Stimulated activated CD8-positive, alpha-beta memory T cell treated with anti-CD3 and anti-CD28 coated beads, Interleukin-12 subunit alpha, Interleukin-12 subunit beta, amount 100 ng/mL, for 24 hours (primary cell): ENCODE data around the gene CMTM8.
A peak's percentile ranks its signal among the peaks of the same experiment; 100 is the strongest.

ENCODE experiments used
- DNase-seq: peaks from one replicate; pipeline ENCODE4 v3.0.0-alpha.2; 2020; ENCODE audit errors: extremely low read depth

Gene CMTM8

DNA sequence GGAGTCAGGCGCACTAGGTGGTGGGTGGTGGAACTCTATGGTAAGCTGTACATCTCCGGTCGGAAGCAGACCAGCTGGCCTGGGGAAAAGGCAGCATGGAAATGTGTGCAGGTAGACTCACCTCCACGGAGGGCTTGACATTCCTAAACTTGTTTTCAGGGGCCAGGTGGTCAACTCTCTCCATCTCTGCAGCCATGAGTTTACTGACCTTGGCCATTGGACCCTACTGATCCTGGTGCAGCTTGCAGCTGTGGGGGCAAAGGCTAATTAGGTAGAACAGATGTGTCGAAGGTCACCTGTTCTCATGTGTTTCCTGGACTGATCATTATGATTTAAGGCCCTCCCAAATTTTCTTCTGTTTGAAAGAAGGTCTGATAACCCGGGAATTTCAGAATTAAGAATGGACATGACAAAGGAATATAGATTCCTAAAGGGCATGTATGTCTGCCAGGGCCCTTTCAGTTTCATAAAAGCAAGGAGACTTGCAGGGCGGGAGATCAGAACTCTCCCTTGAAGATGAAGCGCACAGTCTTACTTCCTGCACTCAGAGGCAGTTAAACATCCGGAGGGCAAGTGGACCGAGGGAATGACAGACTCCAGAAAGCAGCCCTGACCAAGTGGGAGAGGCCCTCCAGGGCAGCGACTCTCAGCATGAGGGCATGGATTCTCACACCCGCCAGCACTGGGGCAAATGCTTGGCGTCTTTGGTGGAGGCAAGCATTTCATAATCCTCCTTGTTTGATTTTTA, 97.1 kb downstream of the CMTM8 start:
- DNase-seq, result no peak

DNA sequence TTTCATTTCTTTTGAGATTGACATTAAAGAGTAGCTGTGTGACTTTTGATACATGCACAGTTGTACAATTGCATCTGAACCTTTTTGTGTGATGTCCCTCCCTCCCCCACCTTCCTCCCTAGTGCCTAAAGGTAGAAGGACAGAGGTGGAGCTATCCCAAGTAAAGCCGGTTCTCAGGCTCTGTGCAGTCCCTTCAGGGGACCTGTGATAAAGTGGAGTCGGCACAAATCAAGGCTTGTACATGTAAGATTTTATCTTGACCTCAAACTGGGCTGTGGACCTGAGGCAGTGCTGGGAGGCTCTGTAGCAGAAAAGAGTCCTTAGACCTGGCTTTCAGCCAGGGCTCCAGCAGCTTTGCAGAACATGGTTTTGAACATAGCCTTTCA, 97.6 kb downstream of the CMTM8 start:
- no peak for DNase-seq

DNA sequence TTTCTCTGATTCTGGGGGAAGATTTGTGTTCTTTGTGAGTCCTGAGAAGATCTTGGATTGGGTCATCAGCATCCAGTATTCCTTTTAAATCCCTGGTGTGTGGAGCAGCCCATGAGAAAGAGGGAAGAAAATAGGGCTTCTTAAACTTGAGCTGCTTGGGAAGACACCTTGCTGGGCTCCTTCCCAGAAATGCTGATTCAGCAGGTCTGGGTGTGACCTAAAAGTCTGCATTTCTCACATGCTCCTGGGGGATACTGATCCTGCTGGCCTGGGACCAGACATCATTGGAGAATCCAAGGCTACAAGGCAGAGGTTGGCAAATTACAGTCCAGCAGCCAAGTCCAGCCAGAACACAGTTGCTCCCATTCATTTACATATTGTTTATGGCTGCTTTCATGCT, 99.0 kb downstream of the CMTM8 start:
- DNase-seq, result no peak

GRCh38 chr3:32340039-32340438, 101.6 kb downstream of the CMTM8 start:
- DNase-seq, result no peak

GRCh38 chr3:32340611-32341365, 102.3 kb downstream of the CMTM8 start:
- DNase-seq, result no peak

GRCh38 chr3:32347343-32348125, 109.1 kb downstream of the CMTM8 start:
- DNase-seq, result no peak

DNA sequence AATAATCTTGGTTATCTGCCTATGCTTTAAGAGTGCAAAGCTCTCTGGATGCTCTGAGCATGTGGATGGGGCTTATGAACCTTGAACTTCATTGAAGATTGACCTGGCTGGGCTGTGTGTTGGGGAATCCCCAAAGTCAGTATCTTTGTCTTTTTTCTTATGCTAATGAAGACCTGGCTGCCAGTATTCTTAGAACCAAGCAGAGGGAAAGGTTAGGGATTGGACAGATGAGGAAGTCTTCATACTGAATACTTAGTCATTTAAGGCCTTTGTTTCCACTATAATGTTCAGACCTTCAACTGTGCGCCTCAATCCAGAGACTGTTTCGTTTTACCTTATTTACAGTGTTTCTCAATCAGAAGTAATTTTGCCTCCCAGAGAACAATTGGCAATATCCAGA, 110.7 kb downstream of the CMTM8 start:
- DNase-seq, result no peak

DNA sequence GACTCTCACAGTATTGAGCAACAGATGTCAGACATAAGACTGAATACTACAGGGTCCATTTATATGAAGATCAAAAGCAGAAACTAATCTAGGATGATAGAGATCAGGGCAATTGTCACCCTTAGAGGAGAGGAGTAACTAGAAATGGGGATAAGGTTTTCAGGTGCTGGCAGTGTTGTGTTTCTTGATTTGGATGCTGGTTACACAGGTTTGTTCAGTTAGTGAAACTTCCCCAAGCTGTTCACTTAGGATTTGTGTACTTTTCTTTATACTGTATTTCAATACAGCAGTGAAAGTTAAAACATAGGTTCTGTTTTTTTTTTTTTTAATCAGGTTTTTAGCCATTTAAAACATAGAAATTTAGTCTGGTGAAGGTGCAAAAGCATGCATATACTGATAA, 114.1 kb downstream of the CMTM8 start:
- DNase-seq, result no peak

GRCh38 chr3:32353351-32353750, 114.9 kb downstream of the CMTM8 start:
- no peak for DNase-seq

DNA sequence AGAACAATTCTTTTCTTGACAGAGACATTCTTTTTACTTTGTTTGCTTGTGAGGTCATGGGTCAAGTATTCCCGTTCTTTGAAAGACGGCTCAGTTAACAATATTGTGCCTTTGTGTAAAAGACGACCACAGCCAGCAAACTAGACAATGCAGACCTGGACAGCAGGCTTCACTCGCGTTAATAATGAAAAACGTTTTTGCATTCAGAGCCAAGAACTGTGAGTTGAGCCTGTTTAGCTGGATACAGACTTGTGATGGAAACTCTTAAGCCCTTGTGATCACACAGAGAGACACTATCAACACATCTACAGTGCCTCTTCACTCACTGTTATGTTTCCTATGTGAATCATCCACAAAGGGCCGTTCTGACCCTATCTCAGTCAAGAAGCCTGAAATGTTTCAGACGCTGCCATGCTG, 115.9 kb downstream of the CMTM8 start:
- no peak for DNase-seq

DNA sequence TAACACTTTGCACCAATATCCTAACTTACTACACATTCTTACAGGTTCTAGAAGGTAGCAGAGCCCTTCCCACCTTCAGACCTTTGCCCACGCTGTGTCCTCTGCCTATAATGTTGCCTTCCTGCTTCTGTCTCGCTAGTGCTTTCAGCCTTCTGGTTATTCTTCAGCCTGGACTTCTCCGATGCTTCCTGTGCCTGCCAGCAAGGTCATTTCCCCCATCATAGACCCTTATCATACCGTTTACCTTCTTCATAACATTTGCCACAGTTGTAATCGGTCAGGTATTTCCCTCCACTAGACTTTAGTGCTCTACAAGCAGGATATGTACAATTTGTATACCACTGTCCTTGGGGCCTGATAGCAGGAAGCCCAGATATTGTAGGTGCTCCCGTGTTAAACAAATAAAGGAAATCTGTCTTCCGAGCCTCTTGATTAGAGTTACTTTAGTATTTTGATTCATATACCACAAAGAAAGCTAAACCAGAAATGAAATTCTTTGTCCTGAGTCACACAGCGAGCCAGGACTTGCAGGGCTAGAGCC, 117.3 kb downstream of the CMTM8 start:
- no peak for DNase-seq

DNA sequence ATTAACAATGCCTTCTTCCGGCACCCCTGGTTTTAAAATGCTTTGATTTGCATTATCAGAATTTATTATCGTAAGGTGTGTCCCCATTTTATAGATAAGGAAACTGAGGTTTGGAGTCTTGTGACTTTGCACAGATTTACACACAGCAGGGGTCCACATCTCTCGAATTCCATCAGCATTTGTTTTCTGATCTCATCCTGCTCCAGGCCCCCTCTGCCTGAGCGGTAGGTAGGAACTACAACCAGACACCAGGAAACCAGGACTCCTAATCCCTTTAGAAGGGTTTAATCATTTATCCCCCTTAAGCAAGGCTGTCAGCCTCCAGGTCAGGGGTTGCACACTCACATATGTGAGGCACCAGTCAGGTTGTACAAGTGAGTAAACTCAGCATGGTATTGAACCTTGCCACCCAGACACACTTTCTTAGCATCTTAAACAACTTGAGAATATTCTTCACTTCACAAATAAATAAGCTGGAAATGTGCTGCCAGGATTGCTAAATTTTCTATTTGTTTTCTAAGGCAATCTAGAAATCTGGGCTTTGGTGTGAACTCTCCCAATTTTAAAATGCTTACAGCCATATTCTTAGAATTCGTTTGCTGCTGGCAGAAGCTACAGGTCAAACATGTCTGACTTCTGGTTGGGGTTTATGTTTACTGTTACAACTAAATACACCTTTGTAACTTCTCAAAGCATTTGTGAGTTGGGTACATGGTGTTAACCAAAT, 121.4 kb downstream of the CMTM8 start:
- no peak for DNase-seq

DNA sequence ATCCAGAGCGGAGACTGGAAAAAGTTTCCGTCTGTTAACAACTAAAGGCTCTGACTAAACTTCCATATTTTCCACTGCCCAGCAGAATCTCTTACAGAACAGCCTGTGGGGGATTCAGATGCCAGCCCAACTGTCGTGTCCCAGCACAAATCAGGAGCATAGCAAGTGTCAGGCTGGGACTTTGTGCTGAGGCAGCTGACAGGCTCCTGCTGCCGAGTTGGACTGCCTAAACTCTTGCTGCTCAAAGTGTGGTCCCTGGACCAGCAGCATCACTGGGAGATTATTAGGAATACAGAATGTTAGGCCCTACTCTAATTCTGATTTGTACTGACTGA, 122.0 kb downstream of the CMTM8 start:
- DNase-seq, result no peak

DNA sequence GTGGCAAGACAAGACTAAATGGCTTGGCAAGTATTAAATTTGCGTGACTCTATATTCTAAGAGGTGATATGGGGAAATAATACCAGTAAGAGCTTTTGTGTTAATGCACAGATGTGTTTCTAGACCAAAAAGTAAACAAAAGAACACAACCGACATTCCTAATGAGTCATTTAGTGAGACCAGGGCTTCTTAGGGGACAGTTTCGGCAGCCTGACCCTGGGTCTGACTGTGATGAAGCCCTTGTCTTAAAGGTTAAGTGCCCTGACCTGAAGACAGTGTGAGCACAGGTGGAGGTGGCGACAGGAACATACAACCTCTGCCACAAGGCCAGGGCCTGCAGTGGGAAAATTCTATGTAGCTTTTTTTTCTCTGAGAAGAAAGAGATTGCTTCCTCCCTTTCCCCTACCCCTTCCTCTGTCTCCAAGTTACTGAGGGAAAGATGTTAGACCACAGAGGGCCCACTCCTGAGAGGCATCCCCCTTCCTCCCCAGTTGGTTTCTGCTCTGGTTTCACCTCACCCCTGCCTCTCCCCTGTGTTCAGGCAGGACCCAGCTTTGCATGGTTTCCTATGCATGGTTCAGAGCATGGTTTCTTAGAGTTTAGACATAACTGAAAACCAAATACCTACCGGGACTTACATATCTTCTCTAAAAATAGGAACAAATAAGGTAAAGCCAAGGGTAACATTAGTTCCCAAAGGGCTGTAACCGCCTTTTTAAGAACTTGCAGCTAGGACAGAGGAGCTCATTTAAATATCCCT, 128.3 kb downstream of the CMTM8 start:
- DNase-seq, result no peak

GRCh38 chr3:32367442-32367841, 129.0 kb downstream of the CMTM8 start:
- no peak for DNase-seq

GRCh38 chr3:32371461-32372212, 133.2 kb downstream of the CMTM8 start:
- DNase-seq, result no peak

GRCh38 chr3:32372213-32372490, 133.7 kb downstream of the CMTM8 start:
- no peak for DNase-seq

GRCh38 chr3:32373276-32373675, 134.8 kb downstream of the CMTM8 start:
- no peak for DNase-seq

GRCh38 chr3:32373844-32374243, 135.4 kb downstream of the CMTM8 start:
- no peak for DNase-seq

- peak; percentile 15 for DNase-seq
Measured at GRCh38 chr3:32374788-32375595, 136.5 kb downstream of the CMTM8 start.
